ES-I3 (cell line): Measurements from ENCODE around the gene KRT4.

Source experiments
- H3K36me3 ChIP-seq: 2 replicates; pipeline ENCODE4 v1.6.1; 2013; ENCODE audit warnings: mild to moderate bottlenecking, low read length, control low read depth, moderate library complexity; ENCODE audit not compliant: insufficient read depth
- H3K4me1 ChIP-seq: 2 replicates; pipeline ENCODE4 v1.6.1; 2013; ENCODE audit warnings: mild to moderate bottlenecking, control low read depth, low read length; ENCODE audit not compliant: insufficient read depth
- H3K9ac ChIP-seq: 2 replicates; pipeline ENCODE4 v1.6.1; 2013; ENCODE audit warnings: low read depth, mild to moderate bottlenecking, low read length, moderate library complexity
- H3K9me3 ChIP-seq: 2 replicates; pipeline ENCODE4 v1.6.1; 2013; ENCODE audit warnings: mild to moderate bottlenecking, low read length, moderate library complexity; ENCODE audit not compliant: control insufficient read depth, insufficient read depth

Gene KRT4

GRCh38 chr12:52844386-52844785 is 30.5 kb upstream of the KRT4 start:
- H3K9ac ChIP-seq: no peak overlapping the region
- no peaks in the 10 kb centered on the region for H3K4me1 ChIP-seq
- no peaks in the 10 kb centered on the region for H3K36me3 ChIP-seq
- no peaks in the 10 kb centered on the region for H3K9me3 ChIP-seq

DNA sequence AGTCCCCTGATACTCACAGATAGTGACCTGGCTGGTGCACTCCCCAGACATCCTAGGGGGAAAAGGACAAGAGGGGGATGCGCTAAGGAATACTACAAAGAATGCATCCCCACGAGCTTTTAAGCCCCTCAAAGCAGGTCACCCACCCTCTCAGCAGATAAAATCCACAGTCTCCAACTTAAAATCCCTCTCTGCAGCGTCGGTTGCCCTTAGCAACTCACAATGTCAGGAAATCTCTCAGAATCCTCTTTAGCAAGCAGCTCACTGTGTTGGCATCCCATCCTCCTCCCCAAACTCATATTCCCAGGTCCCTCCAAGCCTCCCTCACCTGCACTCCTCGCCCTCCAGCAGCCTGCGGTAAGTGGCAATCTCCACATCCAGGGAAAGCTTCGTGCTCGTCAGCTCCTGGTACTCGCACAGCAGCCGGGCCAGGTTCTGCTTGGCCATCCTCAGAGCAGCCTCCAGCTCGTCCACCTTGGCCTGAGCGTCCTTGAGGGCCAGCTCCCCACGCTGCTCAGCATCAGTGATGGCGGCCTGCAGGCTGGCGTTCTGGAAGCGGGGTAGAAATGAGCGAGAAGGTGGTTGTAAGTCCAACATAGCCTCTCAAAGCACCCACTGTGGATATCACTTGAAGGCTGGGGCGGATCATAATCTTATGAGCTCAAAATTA is 25.7 kb upstream of the KRT4 start:
- peaks cover 9% of the 10 kb centered on the region; the same call in 1 of the 2 replicates for H3K4me1 ChIP-seq
- H3K9ac ChIP-seq: no peak overlapping the region
- no peaks in the 10 kb centered on the region for H3K36me3 ChIP-seq
- H3K9me3 ChIP-seq: no peaks in the 10 kb centered on the region

DNA sequence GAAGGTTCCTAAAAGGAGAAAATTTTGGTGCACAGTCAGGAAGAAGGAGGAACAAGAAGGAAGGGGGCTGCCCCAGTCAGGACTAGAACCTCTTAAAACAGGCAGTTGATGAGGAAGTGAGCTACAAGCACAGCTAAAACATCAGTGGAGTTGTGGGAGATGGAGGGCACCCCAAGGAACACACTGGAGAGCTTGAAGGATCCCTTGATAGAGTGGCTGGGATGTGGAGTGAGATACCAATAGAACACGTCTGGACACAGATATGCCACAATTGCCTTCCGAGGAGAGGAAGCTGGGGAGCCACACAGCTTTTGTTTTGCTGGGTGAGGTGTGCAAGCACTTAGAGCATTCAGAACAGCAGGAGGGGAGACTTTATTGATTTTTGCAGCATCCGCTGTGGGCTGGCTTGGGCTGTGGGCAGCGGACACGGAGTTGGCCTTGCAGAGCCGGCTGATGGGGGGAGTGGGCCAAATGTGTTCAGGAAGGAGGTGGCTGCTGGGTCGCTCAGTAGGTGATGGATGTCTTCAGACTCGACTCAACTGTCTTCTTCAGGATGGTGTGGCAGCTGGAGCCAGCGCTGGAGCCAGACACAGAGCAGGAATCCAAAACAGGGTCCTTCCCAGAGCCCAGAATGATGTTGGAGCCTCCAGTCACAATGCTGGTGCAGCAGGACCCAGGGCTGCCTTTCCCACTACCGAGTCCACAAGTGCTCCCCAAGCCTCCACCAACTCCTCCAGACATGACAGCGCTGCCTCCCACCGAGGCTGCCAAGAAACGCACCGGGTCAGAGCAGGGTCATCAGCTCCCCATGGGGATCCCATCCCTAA is 24.9 kb upstream of the KRT4 start:
- Histone ChIP-seq H3K9me3 (no peaks in the 10 kb centered on the region), H3K36me3 (no peaks in the 10 kb centered on the region), H3K4me1 (peaks cover 9% of the 10 kb centered on the region; the same call in 1 of the 2 replicates), H3K9ac (no peak overlapping the region)

DNA sequence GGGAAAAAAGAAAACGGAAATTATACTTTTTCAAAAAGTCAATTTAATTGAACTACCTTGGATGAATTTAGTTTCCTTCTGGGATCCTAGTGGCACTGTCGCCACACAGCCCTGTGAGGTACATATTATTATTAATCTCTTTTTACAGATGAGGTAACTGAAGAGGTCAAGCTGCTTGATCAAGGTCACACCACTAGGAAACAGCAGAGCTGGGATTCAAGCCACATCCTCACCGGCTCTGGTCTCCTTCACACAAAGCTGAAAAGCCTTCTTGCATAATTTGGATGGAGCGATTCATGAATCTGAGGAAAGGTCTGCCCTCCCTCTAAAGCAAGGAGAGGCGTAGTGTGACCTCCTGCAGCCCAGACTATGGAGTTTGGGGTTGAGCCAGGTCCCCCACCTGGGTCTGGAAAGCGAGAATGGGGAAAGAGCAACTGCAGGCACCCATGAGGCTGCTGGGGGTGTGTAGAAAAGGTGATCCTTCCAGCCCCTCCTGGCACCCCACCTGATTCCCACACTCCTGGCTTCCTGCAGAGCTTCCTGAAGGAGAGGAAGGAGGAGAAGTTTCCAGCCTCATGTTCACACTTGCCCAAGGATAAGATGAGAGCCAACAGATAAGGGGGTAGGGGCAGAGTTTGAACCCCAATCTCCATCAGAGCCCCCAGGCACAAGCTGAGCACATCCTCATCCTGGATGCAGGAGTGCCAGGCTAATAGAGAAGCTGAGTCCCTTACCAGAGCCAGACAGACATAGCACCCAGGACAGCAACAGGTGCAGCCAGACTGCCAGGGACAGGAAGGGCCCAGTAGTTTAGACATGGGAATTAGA is 24.1 kb upstream of the KRT4 start:
- Histone ChIP-seq H3K9me3 (no peaks in the 10 kb centered on the region), H3K4me1 (peaks cover 9% of the 10 kb centered on the region; the same call in 1 of the 2 replicates), H3K36me3 (no peaks in the 10 kb centered on the region), H3K9ac (no peak overlapping the region)

DNA sequence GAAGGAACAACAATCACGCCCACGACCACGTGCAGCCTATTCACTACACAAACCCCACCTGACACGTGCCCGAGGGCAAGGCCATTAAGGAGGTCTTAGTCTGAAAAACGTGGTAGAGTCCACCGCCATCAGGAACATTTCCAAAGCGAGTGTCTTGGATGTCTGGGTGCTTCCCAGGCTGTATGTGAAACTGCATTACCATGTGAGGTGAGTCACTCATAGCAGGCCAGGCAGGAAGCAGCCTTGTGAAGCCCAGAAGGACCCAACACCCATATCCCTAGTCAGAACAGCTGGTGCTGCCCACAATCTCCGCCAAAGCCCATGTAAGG is 23.5 kb upstream of the KRT4 start:
- H3K9ac ChIP-seq: no peak overlapping the region
- H3K4me1 ChIP-seq: peaks cover 9% of the 10 kb centered on the region; the same call in 1 of the 2 replicates
- H3K9me3 ChIP-seq: no peaks in the 10 kb centered on the region
- no peaks in the 10 kb centered on the region for H3K36me3 ChIP-seq

- Histone ChIP-seq H3K9ac (no peak overlapping the region), H3K4me1 (peaks cover 9% of the 10 kb centered on the region; the same call in 1 of the 2 replicates), H3K9me3 (no peaks in the 10 kb centered on the region), H3K36me3 (no peaks in the 10 kb centered on the region)
These were observed 22.8 kb upstream of the KRT4 start for GRCh38 chr12:52836491-52837412.

DNA sequence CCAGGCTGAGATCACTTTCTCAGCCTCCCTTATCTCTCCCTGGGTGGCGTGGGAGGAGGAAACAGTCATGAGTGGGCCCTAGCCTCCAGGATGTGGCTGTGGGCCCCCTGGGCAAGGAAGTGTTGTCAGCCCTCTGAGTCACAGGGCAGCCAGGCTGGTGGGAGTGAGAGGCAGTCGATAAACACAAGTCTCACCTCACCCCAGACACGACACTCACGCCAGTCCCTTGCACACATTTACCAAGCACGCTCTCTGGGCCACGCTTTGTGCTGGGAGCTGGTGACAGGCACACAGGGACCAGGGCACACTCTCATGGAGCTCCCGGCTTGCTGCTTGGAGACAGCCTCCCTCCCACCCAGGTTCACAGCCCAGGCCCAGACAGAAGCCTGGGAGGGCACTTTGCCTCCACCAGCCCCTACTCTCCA is 22.1 kb upstream of the KRT4 start:
- Histone ChIP-seq H3K4me1 (peaks cover 9% of the 10 kb centered on the region; the same call in 1 of the 2 replicates), H3K36me3 (no peaks in the 10 kb centered on the region), H3K9ac (no peak overlapping the region), H3K9me3 (no peaks in the 10 kb centered on the region)

DNA sequence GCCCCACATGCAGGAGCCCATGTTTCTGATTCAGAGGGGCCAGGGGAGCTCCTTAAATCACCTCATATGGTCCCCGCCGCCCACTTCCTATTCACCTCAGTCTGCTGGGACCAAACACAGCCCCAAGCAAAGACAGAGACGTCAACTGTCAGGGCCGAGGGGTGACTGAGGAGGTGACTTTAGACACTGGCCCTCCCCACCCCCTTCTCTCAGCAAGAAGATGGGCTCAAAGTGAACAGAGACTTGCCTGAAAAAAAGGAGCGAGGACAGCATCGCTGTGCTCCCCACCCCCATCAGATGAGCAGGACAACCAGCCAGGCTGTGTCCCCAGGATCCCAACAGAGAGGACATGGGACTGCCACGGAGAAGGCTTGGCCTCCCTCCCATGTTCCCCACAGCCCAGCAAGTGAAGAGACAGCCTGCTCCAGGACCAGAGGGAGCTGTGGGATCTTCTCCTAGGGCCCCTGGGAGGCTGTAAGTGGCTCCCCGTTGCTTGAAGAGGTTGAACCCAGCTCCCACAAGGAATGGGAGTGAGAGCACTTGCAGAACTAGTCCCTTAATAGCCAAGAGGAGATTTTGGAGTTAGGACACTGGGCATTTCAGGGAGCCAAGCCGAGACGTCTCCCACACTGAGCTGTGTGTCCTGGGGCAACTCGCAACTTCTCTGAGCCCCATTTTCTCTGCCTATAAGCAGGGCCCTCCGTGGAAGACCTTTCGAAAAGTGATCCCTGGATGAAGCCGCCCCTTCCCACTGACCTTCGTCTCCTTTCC is 21.5 kb upstream of the KRT4 start:
- Histone ChIP-seq H3K36me3 (no peaks in the 10 kb centered on the region), H3K9me3 (no peaks in the 10 kb centered on the region), H3K4me1 (peaks cover 9% of the 10 kb centered on the region; the same call in 1 of the 2 replicates), H3K9ac (no peak overlapping the region)

DNA sequence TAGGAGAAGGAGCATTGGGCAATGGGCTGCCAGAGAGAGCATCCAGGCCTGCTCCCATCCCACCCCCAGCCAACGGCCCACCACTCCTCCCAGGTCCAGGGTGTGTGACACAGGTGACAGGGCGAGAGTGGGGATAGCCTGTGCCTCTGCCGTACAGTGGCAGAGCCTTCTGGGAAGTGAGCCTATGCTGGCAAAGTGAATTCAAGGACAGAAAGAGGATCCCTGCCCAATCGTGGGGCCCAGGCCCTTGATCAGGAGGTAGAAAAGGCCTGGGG is 20.7 kb upstream of the KRT4 start:
- no peaks in the 10 kb centered on the region for H3K36me3 ChIP-seq
- H3K4me1 ChIP-seq: peaks cover 9% of the 10 kb centered on the region; the same call in 1 of the 2 replicates
- H3K9ac ChIP-seq: no peak overlapping the region
- no peaks in the 10 kb centered on the region for H3K9me3 ChIP-seq

- Histone ChIP-seq H3K36me3 (no peaks in the 10 kb centered on the region), H3K4me1 (peaks cover 9% of the 10 kb centered on the region; the same call in 1 of the 2 replicates), H3K9ac (no peak within 1 kb of the TSS), H3K9me3 (no peaks in the 10 kb centered on the region)
These were observed 20.2 kb upstream of the KRT4 start, which contains the start of gene KRT79 for GRCh38 chr12:52833922-52834726. Gene KRT79, minus strand, starts transcription at chr12:52834311. Its CDS starts 51 bp downstream, at chr12:52834260.

GRCh38 chr12:52832985-52833905 is 19.3 kb upstream of the KRT4 start:
- no peak overlapping the region for H3K9ac ChIP-seq
- no peaks in the 10 kb centered on the region for H3K36me3 ChIP-seq
- H3K9me3 ChIP-seq: no peaks in the 10 kb centered on the region
- peaks cover 9% of the 10 kb centered on the region; the same call in 1 of the 2 replicates for H3K4me1 ChIP-seq

GRCh38 chr12:52832451-52832850 is 18.5 kb upstream of the KRT4 start:
- Histone ChIP-seq H3K4me1 (peaks cover 6% of the 10 kb centered on the region; the same call in 1 of the 2 replicates), H3K9me3 (no peaks in the 10 kb centered on the region), H3K9ac (no peak overlapping the region), H3K36me3 (no peaks in the 10 kb centered on the region)
